Adrenal gland (tissue), 12 donors: ENCODE data around the gene DDX20. TPM values are rescaled to one million over a fixed set of nuclear protein-coding genes. Genes with fewer than 3 reads are reported as not detected.

Source experiments
- DNase-seq, 7 donors: peaks; one replicate each; pipeline ENCODE4 v3.0.0-alpha.2; 2019 to 2020
- H3K27ac ChIP-seq, 5 donors: fragments of 200-600 bp; sonication (generic) in 4 of 5; 1 replicate in 3 of 5; 2 replicates in 2 of 5; pipeline versions ENCODE4 v1.5.1 to v1.8.0; 2016 to 2020; ENCODE audit warnings: mild to moderate bottlenecking in 1 of 5
- H3K27me3 ChIP-seq: fragments of 200-600 bp; 2 replicates; pipeline ENCODE4 v1.8.0; 2021
- H3K36me3 ChIP-seq, 2 donors: fragments of 200-600 bp; replicated peaks in 1 of 2; 1 replicate in 1 of 2; 2 replicates in 1 of 2; pipeline versions ENCODE4 v1.5.1 to v1.8.0; 2018 to 2022
- H3K4me1 ChIP-seq, 2 donors: fragments of 200-600 bp; replicated peaks in 1 of 2; 1 replicate in 1 of 2; 2 replicates in 1 of 2; pipeline versions ENCODE4 v1.5.1 to v1.8.0; 2018 to 2021
- H3K4me3 ChIP-seq, 4 donors: fragments of 200-600 bp; sonication (generic) in 3 of 4; one replicate each; pipeline ENCODE4 v1.5.1; 2016 to 2018
- H3K9me3 ChIP-seq, 3 donors: fragments of 200-600 bp; sonication (generic) in 1 of 3; replicated peaks in 1 of 3; 1 replicate in 2 of 3; 2 replicates in 1 of 3; pipeline versions ENCODE4 v1.5.1 to v1.8.0; 2016 to 2021
- POLR2A ChIP-seq, 2 donors: fragments of 450-650 bp; IDR thresholded peaks; one replicate each; pipeline ENCODE4 v1.6.1; 2017; ENCODE audit warnings: antibody characterized with exemption in 2 of 2, mild to moderate bottlenecking in 2 of 2, moderate library complexity in 1 of 2
- WGBS, 4 donors: extraction: QIAGEN DNeasy Blood & Tissue Kit in 2 of 4; methylation state at CpG; one replicate each; pipeline versions ENCODE4 v1.1.5 to v1.1.7; 2013 to 2017; 5-methylcytosine and 5-hydroxymethylcytosine counted together
- intact Hi-C, 2 donors: fragments of 100-400 bp; cut with DNase I; formaldehyde crosslinking; loops; one replicate each; pipeline versions ENCODE4 v1.14.1 to v1.15.0; 2022 to 2023
- polyA plus RNA-seq, 3 donors: library from polyadenylated mRNA; stranded (reverse); fragments of 200-250 nt in 2 of 3; fragments of 350-450 nt in 1 of 3; fragmentation: Illumina TruSeq in 1 of 3; extraction: RNeasy Lipid Tissue Mini Kit (QIAGEN cat#74804) in 1 of 3; gene quantifications; one replicate each; pipeline ENCODE4 v1.2.3, GENCODE V29; 2013 to 2014
- total RNA-seq, 9 donors: library from RNA; depleted of rRNA in 4 of 9; stranded (reverse); fragments of >200 nt in 4 of 9; fragments of 120-200 nt in 1 of 9; fragmentation: NEBNext Ultra II Directional in 1 of 9; extraction: Animal tissue kit (Norgen Biotek cat#: 25700) in 1 of 9; gene quantifications; one replicate each; pipeline versions ENCODE4 v1.1.0 to v1.2.4, GENCODE V29; 2013 to 2023
- TF ChIP-seq, protein P1 (sequence below), 6 experiments: fragments of 450-650 bp in 4 of 6; fragments of 200-600 bp in 2 of 6; sonication (generic) in 1 of 6; IDR thresholded peaks; 1 replicate in 5 of 6; 2 replicates in 1 of 6; pipeline versions ENCODE4 v1.5.1 to v1.8.0; 2016 to 2021; ENCODE audit warnings: antibody characterized with exemption in 6 of 6, mild to moderate bottlenecking in 2 of 6, moderate library complexity in 1 of 6
- donor health status: healthy with polysubstance abuse.
- donor health status: Bipolar disorder and iron deficiency.
- donor health status: DM: yes; HTN: yes; CAD: no.
- donor health status: DM: no; HTN: no; CAD: no.
- donor health status: DM: no; HTN: no; CAD: no.
- donor health status: DM: yes; HTN: yes; CAD: no.

Gene DDX20
- total and polyA plus RNA-seq, 12 donors: 6.2 to 19.9 (median 11.6) TPM

DNA sequence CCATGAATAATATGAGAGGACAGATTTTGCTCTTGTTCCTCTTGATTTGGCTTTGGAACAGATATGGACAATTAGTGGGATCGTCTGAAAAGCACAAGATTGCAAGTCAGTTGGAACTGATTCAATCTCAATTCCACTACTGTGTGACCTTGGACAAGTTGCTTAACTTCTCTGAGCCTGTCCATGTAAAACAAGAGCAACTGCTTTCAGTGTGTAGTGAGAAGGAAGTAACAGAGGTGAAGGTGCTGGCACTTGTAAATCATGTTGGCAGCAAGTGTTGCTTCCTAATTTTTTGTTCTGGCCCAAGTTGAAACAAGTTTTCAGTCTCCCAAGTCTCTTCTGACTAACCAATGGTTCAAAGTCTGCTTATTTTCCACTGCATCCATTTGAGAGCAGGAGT is 31.8 kb upstream of the DDX20 start:
- no peaks in the 10 kb centered on the region for H3K4me1 ChIP-seq
- intact Hi-C loops: no loop called here
- WGBS, 4 donors: 21 to 42% (median 33%) methylated on average over 1 of the region's 1 CpG
- H3K36me3 ChIP-seq: no peaks in the 10 kb centered on the region
- no peaks in the 10 kb centered on the region for H3K27me3 ChIP-seq
- no peaks in the 10 kb centered on the region for H3K9me3 ChIP-seq
- no peak overlapping the region for H3K4me3 ChIP-seq
- TF ChIP-seq, protein P1, sequence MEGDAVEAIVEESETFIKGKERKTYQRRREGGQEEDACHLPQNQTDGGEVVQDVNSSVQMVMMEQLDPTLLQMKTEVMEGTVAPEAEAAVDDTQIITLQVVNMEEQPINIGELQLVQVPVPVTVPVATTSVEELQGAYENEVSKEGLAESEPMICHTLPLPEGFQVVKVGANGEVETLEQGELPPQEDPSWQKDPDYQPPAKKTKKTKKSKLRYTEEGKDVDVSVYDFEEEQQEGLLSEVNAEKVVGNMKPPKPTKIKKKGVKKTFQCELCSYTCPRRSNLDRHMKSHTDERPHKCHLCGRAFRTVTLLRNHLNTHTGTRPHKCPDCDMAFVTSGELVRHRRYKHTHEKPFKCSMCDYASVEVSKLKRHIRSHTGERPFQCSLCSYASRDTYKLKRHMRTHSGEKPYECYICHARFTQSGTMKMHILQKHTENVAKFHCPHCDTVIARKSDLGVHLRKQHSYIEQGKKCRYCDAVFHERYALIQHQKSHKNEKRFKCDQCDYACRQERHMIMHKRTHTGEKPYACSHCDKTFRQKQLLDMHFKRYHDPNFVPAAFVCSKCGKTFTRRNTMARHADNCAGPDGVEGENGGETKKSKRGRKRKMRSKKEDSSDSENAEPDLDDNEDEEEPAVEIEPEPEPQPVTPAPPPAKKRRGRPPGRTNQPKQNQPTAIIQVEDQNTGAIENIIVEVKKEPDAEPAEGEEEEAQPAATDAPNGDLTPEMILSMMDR (IDR thresholded peaks at IDR 0.05): no peak
- no peak for TF ChIP-seq POLR2A (IDR thresholded peaks at IDR 0.05)
- H3K27ac ChIP-seq: no peak overlapping the region
- DNase-seq: peak in 1 of 7 donors; percentile 7

DNA sequence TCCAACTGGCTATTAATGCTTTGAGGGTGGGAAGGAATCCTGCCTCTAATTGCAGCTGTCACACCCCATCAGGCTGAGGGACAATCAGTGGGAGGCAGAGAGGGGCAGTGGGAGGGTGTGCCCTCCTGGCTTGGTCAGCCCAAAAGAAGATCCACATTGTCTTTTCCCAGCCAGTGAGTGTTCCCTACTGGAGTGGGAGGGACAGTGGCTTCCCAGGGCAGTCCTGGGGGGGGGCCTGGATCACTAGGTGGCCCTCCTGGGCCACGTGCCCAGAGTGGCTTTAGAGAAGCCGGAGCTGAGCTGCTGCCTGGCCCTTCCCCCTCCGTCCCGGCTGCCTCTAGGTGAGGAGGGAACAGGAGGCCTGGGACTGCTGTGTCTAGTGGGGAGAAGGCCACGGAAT is 30.5 kb upstream of the DDX20 start:
- Histone ChIP-seq H3K4me1 (no peaks in the 10 kb centered on the region), H3K27ac (no peak overlapping the region), H3K9me3 (no peaks in the 10 kb centered on the region), H3K36me3 (no peaks in the 10 kb centered on the region), H3K27me3 (no peaks in the 10 kb centered on the region), H3K4me3 (no peak overlapping the region)
- intact Hi-C loops: no loop called here
- DNase-seq: peak in 3 of 7 donors; percentile 23 to 57 (median 51)
- 25 to 47% (median 43%) methylated on average over 5 of the region's 5 CpGs for WGBS, 4 donors
- TF ChIP-seq, protein P1 (IDR thresholded peaks at IDR 0.05): no peak
- no peak for TF ChIP-seq POLR2A (IDR thresholded peaks at IDR 0.05)

DNA sequence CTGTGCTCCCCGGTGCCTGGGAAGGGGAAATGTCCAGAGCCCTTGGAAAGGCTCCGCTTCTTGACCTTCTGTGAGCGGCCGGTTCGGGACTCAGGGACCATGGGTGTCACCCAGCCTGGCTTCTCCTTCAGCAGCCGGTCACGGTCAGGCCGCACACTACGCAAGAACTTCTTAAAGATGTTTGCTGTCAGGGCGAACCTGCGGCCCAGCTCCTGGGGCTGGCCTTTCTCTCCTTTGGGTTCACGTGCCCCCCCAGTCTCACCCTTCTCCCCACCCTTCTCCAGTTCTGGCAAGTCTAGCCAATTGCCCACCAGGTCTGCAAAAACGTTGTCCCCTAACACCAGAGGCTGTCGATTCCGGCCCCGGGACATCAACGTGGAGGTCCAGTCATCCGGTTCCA is 28.6 kb upstream of the DDX20 start:
- Histone ChIP-seq H3K9me3 (no peaks in the 10 kb centered on the region), H3K4me3 (no peak overlapping the region), H3K4me1 (no peaks in the 10 kb centered on the region), H3K27me3 (no peaks in the 10 kb centered on the region), H3K27ac (no peak overlapping the region), H3K36me3 (no peaks in the 10 kb centered on the region)
- DNase-seq: no peak
- WGBS, 4 donors: 87 to 92% (median 89%) methylated on average over 13 to 18 of the region's 18 CpGs
- TF ChIP-seq, protein P1 (IDR thresholded peaks at IDR 0.05): no peak
- TF ChIP-seq POLR2A (IDR thresholded peaks at IDR 0.05): no peak
- intact Hi-C loops: no loop called here

DNA sequence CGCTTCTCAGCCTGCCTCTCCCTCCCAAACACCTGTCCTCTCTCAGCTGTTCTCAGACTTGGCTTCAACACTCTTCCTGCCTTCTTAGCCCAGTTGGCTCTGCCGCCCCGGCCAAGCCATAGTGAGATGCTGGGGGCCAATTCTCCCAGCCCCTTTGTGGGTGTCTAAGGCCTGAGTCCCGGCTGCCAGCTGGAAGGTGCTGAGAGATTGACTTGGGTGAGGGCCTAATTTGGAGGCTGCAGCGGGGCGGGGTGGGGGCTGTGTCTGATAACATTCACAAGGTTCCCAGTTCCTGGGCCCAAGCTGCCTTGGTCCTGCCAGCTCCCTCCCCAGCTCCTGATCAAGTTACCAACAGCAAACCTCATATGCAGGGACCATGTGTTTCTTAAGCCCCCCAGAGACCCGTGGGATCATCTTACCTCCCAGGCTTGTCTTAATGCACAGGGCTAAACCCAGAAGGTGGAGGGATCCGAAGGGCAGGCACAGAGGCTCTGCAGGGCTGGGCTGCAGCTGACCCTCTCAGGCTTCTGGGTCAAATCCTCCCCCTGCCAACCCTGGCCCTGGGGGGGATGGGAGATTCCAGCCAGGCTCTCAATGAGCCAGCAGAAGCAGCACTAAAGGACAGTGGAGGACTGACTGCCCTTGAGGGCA is 26.3 kb upstream of the DDX20 start:
- Histone ChIP-seq H3K4me1 (no peaks in the 10 kb centered on the region), H3K27ac (no peak overlapping the region)
- intact Hi-C loops: no loop called here

More for the DNA sequence above, 26.3 kb upstream of the DDX20 start:
- Histone ChIP-seq H3K36me3 (no peaks in the 10 kb centered on the region), H3K4me3 (no peak overlapping the region), H3K9me3 (no peaks in the 10 kb centered on the region), H3K27me3 (no peaks in the 10 kb centered on the region)
- peak in 1 of 7 donors; percentile 8 for DNase-seq
- 68 to 82% (median 75%) methylated on average over 4 to 8 of the region's 8 CpGs for WGBS, 4 donors
- TF ChIP-seq POLR2A (IDR thresholded peaks at IDR 0.05): no peak
- TF ChIP-seq, protein P1 (IDR thresholded peaks at IDR 0.05): no peak
